ENCODE results near the gene MAPK4. TPM values are rescaled to one million over a fixed set of nuclear protein-coding genes. Genes with fewer than 3 reads are reported as not detected.

Gene MAPK4
- total RNA-seq, 4 donors from 2014 or later = 0.26 to 2.8 (median 0.77) TPM

DNA sequence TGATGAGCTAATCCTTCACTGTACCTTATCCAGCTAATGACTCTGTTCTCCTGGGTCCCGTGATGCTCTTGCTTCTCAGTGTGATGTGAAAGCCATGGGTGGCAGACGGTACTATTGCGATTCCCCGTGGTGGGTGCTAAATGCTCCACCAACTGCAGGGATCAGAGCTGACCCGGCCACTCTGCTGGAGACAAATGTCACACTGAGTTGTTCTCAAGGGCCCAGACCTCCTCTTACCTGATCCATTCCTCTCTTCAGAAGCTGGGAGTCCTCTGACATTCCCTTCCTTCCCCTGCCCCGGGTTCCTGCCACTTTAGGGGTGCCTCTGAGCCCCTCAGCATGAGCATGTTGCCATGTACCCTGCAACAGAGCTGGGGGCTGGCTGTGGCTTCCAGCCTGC, 105.1 kb downstream of the MAPK4 start:
- no peaks in the 10 kb centered on the region for H3K27me3 ChIP-seq
- DNase-seq = no peak
- no peaks in the 10 kb centered on the region for H3K9me3 ChIP-seq
- intact Hi-C loops (cut with DNase I; ENCODE audit: low total_unique reads) = no loop called here
- no peak overlapping the region for H3K4me3 ChIP-seq
- TF ChIP-seq CTCF (IDR thresholded peaks at IDR 0.05) = no peak
- no peak for TF ChIP-seq POLR2A (IDR thresholded peaks at IDR 0.05)
- no peaks in the 10 kb centered on the region for H3K4me1 ChIP-seq
- H3K36me3 ChIP-seq = no peaks in the 10 kb centered on the region
- no peak overlapping the region for H3K27ac ChIP-seq

- intact Hi-C loops (cut with DNase I; ENCODE audit: low total_unique reads) = no loop called here
- no peaks in the 10 kb centered on the region for H3K9me3 ChIP-seq
- no peak overlapping the region for H3K4me3 ChIP-seq
- no peak for DNase-seq
- no peaks in the 10 kb centered on the region for H3K36me3 ChIP-seq
- TF ChIP-seq CTCF (IDR thresholded peaks at IDR 0.05) (no peak), POLR2A (IDR thresholded peaks at IDR 0.05) (no peak)
- H3K4me1 ChIP-seq = no peaks in the 10 kb centered on the region
- H3K27ac ChIP-seq = no peak overlapping the region
- no peaks in the 10 kb centered on the region for H3K27me3 ChIP-seq
Observed at GRCh38 chr18:50665519-50665918, 105.6 kb downstream of the MAPK4 start.

DNA sequence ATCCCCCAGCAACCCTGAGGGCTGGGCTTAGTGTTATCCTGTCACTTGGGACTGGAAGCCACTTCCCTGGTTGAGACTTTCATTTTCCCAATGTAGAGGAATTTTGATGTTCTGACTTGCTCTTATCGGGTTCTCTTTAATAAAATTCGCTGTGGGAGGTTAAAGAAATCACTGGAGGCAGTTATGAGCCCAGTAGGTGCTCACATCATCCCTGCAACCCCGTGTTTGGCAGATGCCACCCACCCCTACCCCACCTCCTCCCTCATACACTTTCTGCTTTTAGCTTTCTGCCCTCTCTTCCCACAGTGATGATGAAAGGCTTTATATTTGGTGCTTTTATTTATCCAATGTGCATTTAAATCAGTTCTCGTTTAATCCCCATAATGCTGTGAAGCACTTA, 106.6 kb downstream of the MAPK4 start:
- intact Hi-C loops (cut with DNase I; ENCODE audit: low total_unique reads) = no loop called here

GRCh38 chr18:50671376-50671775, 111.5 kb downstream of the MAPK4 start:
- Histone ChIP-seq H3K36me3 (no peaks in the 10 kb centered on the region), H3K9me3 (no peaks in the 10 kb centered on the region), H3K27ac (no peak overlapping the region), H3K4me3 (no peak overlapping the region), H3K4me1 (no peaks in the 10 kb centered on the region), H3K27me3 (no peaks in the 10 kb centered on the region)
- intact Hi-C loops (cut with DNase I; ENCODE audit: low total_unique reads) = no loop called here
- DNase-seq = no peak
- TF ChIP-seq POLR2A (IDR thresholded peaks at IDR 0.05) (no peak), CTCF (IDR thresholded peaks at IDR 0.05) (no peak)

More for the DNA sequence above, 106.6 kb downstream of the MAPK4 start:
- no peaks in the 10 kb centered on the region for H3K36me3 ChIP-seq
- H3K9me3 ChIP-seq = no peaks in the 10 kb centered on the region
- no peak overlapping the region for H3K27ac ChIP-seq
- H3K27me3 ChIP-seq = no peaks in the 10 kb centered on the region
- H3K4me1 ChIP-seq = no peaks in the 10 kb centered on the region
- no peak overlapping the region for H3K4me3 ChIP-seq
- DNase-seq = no peak
- TF ChIP-seq CTCF (IDR thresholded peaks at IDR 0.05) (no peak), POLR2A (IDR thresholded peaks at IDR 0.05) (no peak)

DNA sequence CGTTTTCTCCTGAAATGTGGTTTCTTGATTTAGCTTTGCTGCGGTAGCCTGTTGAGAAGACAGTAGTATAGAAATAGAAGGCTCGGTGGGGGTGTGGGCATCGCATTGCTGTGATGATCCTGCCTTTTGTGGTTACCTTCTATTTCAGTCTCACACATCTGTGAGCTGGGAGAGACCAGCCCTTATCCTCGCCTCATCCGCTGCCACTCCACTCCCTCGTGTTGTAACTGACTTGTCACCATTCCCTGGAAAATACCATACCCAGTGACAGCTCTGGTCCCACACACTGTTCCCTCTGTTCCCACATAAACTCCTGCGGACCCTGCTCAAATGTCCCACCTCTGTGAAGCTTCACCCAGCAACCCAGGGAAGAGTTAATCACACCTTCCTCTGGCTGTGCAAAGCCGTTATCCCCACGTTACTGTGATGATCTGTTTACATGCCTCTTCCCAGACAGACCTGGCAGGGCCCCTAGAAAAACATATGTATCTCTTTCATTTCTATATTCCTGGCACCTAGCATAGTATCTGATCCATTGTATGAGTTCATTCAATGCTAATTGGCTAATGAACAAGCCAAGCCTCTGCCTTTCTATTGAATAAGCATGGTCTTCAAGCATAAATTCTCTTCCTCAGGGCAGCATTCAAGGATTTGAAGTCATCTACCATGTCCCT, 114.6 kb downstream of the MAPK4 start:
- TF ChIP-seq POLR2A (IDR thresholded peaks at IDR 0.05) (no peak), CTCF (IDR thresholded peaks at IDR 0.05) (no peak)

More for the DNA sequence above, 114.6 kb downstream of the MAPK4 start:
- Histone ChIP-seq H3K27ac (no peak overlapping the region), H3K36me3 (no peaks in the 10 kb centered on the region), H3K4me1 (no peaks in the 10 kb centered on the region), H3K9me3 (no peaks in the 10 kb centered on the region), H3K4me3 (no peak overlapping the region), H3K27me3 (no peaks in the 10 kb centered on the region)
- intact Hi-C loops (cut with DNase I; ENCODE audit: low total_unique reads) = no loop called here
- no peak for DNase-seq

Measured in uterus (tissue), 4 donors.